SK-N-SH treated with all-trans-retinoic acid at 6 μM for 48 hours (cell line): ENCODE data around the gene KIF7.

Source experiments
- ATAC-seq: fragments of 200-7000 bp; cut with Tn5 transposase; 3 replicates; pipeline ENCODE4 v1.9.1; 2020; ENCODE audit warnings: mild to moderate bottlenecking, moderate library complexity
- BACH2 ChIP-seq: fragments of 250-450 bp; sonication (Bioruptor Pico); IDR thresholded peaks from 2 replicates; pipeline ENCODE4 v1.9.0; 2021; ENCODE audit warnings: mild to moderate bottlenecking, borderline replicate concordance
- CSDC2 ChIP-seq: fragments of 250-450 bp; sonication (Bioruptor Pico); IDR thresholded peaks from 2 replicates; pipeline ENCODE4 v1.5.0; 2020; ENCODE audit warnings: mild to moderate bottlenecking, moderate library complexity
- CSRNP3 ChIP-seq: fragments of 250-450 bp; sonication (Bioruptor Pico); IDR thresholded peaks from 2 replicates; pipeline ENCODE4 v1.5.1; 2021; ENCODE audit warnings: mild to moderate bottlenecking, moderate library complexity
- GLIS3 ChIP-seq: fragments of 250-450 bp; sonication (Bioruptor Pico); IDR thresholded peaks from 2 replicates; pipeline ENCODE4 v1.5.0; 2020; ENCODE audit warnings: mild to moderate bottlenecking, moderate library complexity
- ISL1 ChIP-seq: fragments of 250-450 bp; sonication (Bioruptor Pico); IDR thresholded peaks from 2 replicates; pipeline ENCODE4 v2.1.2; 2022; ENCODE audit warnings: mild to moderate bottlenecking, moderate library complexity
- OSR1 ChIP-seq: fragments of 250-450 bp; sonication (Bioruptor Pico); IDR thresholded peaks from 2 replicates; pipeline ENCODE4 v1.8.0; 2022; ENCODE audit warnings: moderate library complexity, mild to moderate bottlenecking, inconsistent platforms
- PPARA ChIP-seq: fragments of 250-450 bp; sonication (Bioruptor Pico); IDR thresholded peaks from 2 replicates; pipeline ENCODE4 v1.5.0; 2020; ENCODE audit warnings: mild to moderate bottlenecking, borderline replicate concordance
- RARB ChIP-seq: fragments of 250-450 bp; sonication (Bioruptor Pico); IDR thresholded peaks from 2 replicates; pipeline ENCODE4 v1.8.0; 2021; ENCODE audit warnings: mild to moderate bottlenecking, moderate library complexity
- SNAI2 ChIP-seq: fragments of 250-450 bp; sonication (Bioruptor Pico); IDR thresholded peaks from 2 replicates; pipeline ENCODE4 v1.5.0; 2020; ENCODE audit warnings: mild to moderate bottlenecking, moderate library complexity
- TOX ChIP-seq: fragments of 250-450 bp; sonication (Bioruptor Pico); IDR thresholded peaks from 2 replicates; pipeline ENCODE4 v1.8.0; 2021; ENCODE audit warnings: mild to moderate bottlenecking, moderate library complexity, borderline replicate concordance
- TSHZ2 ChIP-seq: fragments of 250-450 bp; sonication (Bioruptor Pico); IDR thresholded peaks from 2 replicates; pipeline ENCODE4 v1.5.0; 2020; ENCODE audit warnings: mild to moderate bottlenecking, moderate library complexity
- ZC3H10 ChIP-seq: fragments of 250-450 bp; sonication (Bioruptor Pico); IDR thresholded peaks from 2 replicates; pipeline ENCODE4 v1.5.1; 2021; ENCODE audit warnings: mild to moderate bottlenecking, moderate library complexity
- ZFP30 ChIP-seq: fragments of 450-650 bp; formaldehyde crosslinking; IDR thresholded peaks from 2 replicates; pipeline ENCODE4 v1.5.0; 2022; ENCODE audit warnings: mild to moderate bottlenecking, moderate library complexity
- ZNF8 ChIP-seq: fragments of 450-650 bp; formaldehyde crosslinking; IDR thresholded peaks from 2 replicates; pipeline ENCODE4 v1.5.0; 2020; ENCODE audit warnings: mild to moderate bottlenecking, moderate library complexity
- TF ChIP-seq, protein P1 (sequence below): fragments of 250-450 bp; sonication (Bioruptor Pico); IDR thresholded peaks from 2 replicates; pipeline ENCODE4 v1.8.0; 2021; ENCODE audit warnings: low read depth, mild to moderate bottlenecking, moderate library complexity, borderline replicate concordance

The KIF7 gene

GRCh38 chr15:89630974-89631901, 24.0 kb downstream of the KIF7 start:
- ATAC-seq = no peak; the same call in 2 of the 3 replicates
- TF ChIP-seq RARB (CRISPR knock-in tag) (no peak), BACH2 (no peak), ISL1 (CRISPR knock-in tag) (no peak), SNAI2 (CRISPR knock-in tag) (no peak), ZC3H10 (no peak), ZNF8 (CRISPR knock-in tag) (no peak), CSRNP3 (CRISPR knock-in tag) (no peak), GLIS3 (no peak)
- TF ChIP-seq, protein P1, sequence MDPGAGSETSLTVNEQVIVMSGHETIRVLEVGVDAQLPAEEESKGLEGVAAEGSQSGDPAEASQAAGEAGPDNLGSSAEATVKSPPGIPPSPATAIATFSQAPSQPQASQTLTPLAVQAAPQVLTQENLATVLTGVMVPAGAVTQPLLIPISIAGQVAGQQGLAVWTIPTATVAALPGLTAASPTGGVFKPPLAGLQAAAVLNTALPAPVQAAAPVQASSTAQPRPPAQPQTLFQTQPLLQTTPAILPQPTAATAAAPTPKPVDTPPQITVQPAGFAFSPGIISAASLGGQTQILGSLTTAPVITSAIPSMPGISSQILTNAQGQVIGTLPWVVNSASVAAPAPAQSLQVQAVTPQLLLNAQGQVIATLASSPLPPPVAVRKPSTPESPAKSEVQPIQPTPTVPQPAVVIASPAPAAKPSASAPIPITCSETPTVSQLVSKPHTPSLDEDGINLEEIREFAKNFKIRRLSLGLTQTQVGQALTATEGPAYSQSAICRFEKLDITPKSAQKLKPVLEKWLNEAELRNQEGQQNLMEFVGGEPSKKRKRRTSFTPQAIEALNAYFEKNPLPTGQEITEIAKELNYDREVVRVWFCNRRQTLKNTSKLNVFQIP = no peak

DNA sequence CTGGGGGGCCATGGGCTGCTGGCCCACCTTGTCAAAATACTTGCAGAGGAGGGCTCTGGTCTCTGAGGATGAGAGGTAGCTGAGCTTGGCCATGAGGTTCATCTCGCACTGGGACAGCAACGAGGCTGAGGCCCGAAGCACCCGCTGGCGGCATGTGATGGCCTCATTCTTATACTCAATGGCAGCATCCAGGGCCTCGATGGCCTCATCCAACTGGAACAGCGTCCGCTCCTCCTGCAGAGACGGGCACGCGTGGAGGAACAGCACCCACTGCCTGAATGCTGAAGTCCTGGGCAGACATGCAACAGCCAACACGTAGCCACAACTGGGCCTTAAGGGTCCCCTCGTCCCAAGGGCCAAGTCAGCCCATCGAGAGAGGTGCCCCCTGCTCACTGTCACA, 25.0 kb downstream of the KIF7 start:
- TF ChIP-seq CSDC2 (CRISPR knock-in tag) = no peak
- no peak for TF ChIP-seq ISL1 (CRISPR knock-in tag)
- no peak for TF ChIP-seq GLIS3
- no peak for TF ChIP-seq TSHZ2 (CRISPR knock-in tag)
- TF ChIP-seq, protein P1 = no peak
- TF ChIP-seq ZC3H10 = no peak
- TF ChIP-seq, all 23 proteins: peak for 0
- no peak for ATAC-seq

DNA sequence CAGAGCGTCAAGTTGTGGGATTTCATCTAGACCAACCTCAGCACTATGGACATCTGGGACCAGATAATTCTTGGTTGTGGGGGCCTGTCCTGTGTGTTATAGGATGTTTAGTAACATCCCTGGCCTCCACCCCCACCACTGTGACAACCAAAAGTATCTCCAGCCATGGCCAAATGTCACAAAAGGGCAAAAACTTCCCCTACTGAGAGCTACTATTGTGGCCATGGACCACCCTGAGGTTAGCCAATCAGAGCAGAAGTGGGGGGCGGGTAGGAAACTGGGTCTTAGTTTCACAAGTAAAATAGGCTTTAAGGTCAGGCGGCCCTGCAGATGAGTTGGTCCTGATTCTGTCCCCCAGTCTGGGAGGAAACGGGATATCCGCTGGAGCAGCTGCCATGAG, 25.4 kb downstream of the KIF7 start:
- ATAC-seq = no peak
- no peak for TF ChIP-seq CSDC2 (CRISPR knock-in tag)
- TF ChIP-seq OSR1 = no peak
- TF ChIP-seq ISL1 (CRISPR knock-in tag) = no peak
- TF ChIP-seq TOX (CRISPR knock-in tag) = no peak
- no peak for TF ChIP-seq ZFP30 (CRISPR knock-in tag)
- TF ChIP-seq PPARA (CRISPR knock-in tag) = no peak
- no peak for TF ChIP-seq TSHZ2 (CRISPR knock-in tag)
